C1 segment of cervical spinal cord (tissue), 14 donors: ENCODE results near the gene DHX38.
"Not testable (repeated sequence)": the region's sequence is repeated elsewhere in the genome, so short reads cannot be mapped to it uniquely, and the experiment has no call there.

ENCODE experiments used
- DNase-seq, 14 donors: peaks; one replicate each; lab custom pipeline; 2025; lab: John Stamatoyannopoulos, UW

The DHX38 gene

DNA sequence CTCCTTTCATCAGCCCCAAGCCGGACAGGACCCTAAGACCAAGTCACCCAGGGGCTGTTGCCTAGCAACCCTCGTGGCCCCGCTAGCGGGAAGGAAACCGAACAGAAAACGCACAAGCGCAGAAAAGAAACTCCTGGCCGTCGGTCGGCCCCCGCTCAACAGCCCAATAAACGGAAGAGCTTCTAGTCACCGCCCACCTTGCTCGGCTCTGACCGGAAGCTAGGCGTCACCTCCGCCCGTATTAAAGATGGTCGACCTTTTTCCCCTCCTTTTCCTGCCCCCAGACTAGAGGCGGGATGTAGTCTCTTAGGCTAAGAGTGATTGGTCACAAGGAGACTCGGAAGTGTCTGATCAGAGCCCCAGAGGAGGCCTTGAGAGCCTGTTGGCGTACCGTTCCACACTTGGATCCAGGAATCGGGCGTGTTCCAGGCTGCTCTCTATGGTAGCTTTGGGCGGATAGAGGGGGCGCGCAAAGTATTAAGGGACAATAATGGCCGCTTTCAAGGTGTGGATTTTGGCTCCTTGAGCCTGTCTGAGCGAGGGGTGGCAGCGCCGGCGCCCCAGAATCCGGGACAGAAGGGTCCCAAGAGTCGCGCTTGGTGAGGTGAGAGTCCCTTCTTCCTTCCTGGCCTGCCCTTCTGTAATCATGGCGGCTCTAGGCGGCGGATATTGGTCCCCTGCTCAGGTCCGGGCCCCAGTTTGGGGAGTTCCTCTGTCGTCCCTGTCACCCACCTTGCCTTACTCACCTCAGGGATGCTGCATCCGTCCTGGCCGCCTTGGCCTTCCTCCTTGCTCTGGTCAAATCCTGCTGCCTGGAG, at the start of gene DHX38, which contains the start of gene TXNL4B:
Gene DHX38, plus strand, starts transcription at position 400 of the 818 bp plus-strand sequence. CDS start 2,311 bp downstream, outside the sequence.
Gene TXNL4B, minus strand, starts transcription at position 173 of the 818 bp plus-strand sequence. CDS start 2,871 bp downstream, outside the sequence.
- DNase-seq = peak; percentile 77 to 100 (median 94)

DNA sequence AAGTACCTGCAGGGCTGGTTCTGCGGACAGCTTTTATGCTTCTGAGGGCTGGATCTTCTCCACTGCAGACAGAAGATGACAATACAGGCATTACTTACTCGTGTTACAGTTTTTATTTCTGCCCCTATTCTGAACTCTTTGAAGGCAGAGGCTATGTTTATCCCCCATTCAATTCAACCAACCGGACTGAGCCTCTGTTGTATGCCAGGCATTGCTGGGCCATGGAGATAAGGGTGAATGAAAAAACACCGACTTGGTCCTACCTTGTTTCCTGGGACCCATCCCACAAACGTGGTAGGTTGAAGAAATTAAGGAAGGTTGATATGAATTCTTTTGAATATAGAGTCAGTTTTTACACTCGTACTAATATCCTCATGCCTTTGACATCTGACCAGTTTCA, 49.4 kb upstream of the DHX38 start:
- no peak for DNase-seq

DNA sequence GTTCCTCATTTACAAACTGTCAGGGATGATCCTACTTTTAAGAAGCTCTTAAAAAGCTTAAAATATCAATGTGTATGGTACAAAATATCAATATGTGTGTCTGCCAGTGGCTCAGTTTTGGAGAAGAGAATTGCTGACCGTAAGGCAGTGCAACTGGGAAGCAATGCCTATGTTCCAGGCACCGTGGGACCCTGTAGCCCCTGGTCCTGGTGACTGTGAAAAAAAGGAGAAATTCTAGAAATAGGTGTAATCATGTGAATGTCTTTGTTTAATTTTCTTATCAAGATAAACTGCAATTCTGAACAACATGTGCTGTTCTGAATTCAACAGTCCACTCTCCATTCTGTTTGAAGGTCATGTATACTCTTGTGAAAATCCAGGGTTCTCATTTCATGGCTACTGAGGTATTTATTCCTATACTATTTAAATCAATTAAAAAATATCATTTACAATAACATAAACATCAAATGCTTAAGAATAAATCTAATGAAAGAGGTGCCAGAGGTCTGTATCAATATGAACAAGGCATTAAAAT, 48.8 kb upstream of the DHX38 start:
- no peak for DNase-seq

DNA sequence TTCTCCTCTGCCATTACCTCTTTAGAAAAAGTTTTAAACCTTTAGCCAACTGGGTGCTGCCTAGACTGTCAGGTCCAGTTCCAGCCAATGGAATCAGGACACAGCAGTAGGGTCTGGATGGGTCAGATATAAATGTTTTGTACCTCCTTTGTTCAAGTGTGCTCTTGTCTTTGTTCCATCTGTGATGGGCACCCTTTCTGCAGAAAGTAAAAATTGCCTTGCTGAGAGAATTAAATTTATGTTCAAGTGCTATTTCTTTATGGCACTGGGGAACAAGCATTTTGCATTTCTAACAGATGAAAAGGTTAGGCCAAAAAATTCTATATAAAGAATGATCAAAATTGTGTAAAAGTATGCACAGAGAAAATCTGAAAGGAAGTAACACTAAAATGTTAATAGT, 44.5 kb upstream of the DHX38 start:
- DNase-seq = no peak

DNA sequence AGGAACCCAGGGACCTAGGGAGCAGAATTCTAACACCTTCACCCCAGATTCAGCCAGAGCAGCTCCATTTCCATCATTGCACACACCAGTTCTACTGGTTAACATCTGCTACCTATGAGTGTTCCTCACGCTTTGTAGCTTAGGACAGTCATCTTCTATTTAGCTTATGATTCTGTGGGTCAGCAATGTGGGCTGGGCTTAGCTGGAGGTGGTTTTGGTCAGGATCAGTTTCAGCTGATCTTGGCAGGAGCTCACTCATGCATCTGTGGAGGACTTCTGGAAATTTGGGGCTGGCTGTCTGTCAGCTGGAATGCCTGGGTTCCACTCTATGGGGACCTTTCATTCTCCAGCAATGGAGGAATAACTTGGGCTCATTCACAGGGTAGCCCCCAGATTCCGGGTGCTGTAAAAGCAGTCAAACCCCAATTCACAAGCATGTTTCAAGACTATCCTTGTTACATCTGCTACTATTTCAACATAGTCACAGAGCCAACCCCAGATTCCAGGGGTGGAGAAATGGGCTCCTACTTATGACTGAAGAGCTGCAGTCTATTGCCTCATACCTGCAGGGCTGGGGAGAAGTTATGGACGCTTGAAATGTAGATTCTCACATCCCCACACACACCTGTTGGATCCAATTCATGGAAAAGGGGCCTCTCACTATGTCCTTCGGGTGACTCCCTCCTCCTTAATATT, 42.7 kb upstream of the DHX38 start:
- no peak for DNase-seq

DNA sequence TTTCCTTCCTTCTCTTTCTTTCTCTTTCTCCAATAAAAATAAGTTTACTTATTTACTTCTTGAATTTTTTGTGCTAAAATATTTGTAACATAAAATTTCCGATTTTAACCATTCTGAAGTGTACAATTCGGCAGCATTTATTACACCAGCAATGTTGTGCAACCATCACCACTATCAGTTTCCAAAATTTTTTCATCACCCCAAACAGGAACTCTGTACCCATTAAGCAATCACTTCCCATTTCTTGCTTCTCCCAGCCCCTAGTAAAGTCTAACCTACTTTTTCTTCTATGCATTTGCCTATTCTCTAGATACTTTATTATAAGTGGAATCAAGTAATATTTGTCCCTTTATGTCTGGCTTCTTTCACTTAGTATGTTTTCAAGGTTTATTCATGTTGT, 41.8 kb upstream of the DHX38 start:
- DNase-seq = no peak

DNA sequence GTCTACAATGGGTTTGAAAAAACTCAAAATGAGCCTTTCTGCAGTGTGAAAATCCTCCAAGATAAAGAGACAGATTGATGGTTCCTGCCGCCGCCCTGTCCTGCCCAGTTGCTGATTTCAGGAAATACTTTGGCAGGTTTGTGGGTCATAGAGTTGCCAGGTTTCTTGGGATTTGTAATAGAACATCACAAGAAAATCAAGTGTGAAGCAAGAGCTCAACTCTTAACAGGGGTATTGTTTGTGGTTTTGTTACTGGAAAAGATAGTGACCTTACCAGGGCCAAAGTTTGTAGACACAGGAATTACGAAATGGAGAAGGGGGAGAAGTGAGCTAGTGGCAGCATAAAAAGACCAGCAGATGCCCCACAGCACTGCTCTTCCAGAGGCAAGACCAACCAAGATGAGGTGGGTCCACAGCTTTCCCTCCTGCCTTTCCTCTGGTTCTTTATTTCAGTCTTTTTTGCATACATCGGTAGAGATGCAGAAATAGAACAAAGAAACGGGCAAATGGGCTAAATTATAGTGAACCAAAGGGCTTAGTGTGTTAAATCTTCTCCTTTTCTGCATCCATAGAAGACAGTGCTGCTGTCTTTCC, 39.3 kb upstream of the DHX38 start, which contains the start of gene HP:
Gene HP, plus strand, starts transcription at position 252 of the 594 bp plus-strand sequence. Its CDS starts 148 bp downstream, at position 400.
- DNase-seq = not testable (repeated sequence)

DNA sequence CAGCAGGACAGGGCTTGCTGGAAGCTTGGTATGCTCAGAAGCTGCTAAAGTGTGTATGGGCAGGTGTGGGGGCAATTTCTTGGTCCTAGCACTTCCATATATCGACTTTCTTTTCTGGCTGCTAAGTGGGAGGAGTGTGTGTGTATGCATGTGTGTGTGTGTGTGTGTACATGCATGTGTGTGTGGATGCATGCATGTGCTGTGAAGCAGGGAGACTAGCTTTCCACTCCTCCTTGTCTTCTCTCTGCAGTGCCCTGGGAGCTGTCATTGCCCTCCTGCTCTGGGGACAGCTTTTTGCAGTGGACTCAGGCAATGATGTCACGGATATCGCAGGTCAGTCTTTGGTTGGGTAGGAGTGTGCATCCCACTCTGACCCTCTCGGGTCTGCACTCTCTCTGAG, 37.7 kb upstream of the DHX38 start:
- DNase-seq = no peak

DNA sequence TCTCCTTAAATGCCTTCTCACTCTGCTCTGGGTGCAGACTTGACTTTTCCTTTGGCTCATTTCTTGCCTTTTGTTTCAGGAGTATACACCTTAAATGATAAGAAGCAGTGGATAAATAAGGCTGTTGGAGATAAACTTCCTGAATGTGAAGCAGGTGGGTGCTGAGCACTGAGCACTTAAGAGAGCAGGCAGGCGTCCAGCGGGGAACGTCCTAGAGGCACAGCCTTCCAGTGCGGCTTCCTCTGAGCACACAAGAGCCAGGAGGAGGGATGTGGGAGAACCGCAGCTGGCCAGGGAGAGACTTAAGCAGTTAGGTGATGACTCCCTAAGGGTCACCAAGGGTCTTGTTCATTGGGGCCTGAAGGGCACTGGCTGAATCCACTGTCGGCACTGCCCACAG, 36.3 kb upstream of the DHX38 start:
- not testable (repeated sequence) for DNase-seq

DNA sequence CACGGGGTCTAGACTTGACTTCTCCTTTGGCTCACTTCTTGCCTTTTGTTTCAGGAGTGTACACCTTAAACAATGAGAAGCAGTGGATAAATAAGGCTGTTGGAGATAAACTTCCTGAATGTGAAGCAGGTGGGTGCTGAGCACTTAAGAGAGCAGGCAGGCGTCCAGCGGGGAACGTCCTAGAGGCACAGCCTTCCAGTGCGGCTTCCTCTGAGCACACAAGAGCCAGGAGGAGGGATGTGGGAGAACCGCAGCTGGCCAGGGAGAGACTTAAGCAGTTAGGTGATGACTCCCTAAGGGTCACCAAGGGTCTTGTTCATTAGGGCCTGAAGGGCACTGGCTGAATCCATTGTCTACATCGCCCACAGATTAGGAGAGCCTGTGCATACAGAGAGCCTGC, 34.6 kb upstream of the DHX38 start:
- DNase-seq = not testable (repeated sequence)

DNA sequence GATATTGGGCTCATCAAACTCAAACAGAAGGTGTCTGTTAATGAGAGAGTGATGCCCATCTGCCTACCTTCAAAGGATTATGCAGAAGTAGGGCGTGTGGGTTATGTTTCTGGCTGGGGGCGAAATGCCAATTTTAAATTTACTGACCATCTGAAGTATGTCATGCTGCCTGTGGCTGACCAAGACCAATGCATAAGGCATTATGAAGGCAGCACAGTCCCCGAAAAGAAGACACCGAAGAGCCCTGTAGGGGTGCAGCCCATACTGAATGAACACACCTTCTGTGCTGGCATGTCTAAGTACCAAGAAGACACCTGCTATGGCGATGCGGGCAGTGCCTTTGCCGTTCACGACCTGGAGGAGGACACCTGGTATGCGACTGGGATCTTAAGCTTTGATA, 33.2 kb upstream of the DHX38 start:
- DNase-seq = no peak

DNA sequence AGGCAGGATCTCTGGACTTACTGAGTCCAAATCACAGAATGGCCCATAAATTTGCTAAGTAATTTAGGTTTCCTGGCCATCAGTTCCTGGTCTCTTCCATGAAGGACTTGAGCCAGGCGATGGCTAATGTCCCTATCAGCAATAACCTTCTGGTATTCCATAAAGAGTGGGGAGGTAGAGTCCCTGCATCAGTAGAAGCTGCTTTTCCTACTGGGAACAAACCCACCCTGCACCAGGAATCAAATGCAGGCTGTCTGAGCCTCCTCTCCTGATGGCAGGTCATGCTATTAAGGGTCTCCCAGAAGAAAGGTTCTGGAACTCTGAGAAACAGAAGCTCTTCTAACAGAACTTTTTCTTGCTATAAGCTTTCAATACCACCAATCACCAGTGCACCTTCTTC, 32.1 kb upstream of the DHX38 start:
- no peak for DNase-seq

DNA sequence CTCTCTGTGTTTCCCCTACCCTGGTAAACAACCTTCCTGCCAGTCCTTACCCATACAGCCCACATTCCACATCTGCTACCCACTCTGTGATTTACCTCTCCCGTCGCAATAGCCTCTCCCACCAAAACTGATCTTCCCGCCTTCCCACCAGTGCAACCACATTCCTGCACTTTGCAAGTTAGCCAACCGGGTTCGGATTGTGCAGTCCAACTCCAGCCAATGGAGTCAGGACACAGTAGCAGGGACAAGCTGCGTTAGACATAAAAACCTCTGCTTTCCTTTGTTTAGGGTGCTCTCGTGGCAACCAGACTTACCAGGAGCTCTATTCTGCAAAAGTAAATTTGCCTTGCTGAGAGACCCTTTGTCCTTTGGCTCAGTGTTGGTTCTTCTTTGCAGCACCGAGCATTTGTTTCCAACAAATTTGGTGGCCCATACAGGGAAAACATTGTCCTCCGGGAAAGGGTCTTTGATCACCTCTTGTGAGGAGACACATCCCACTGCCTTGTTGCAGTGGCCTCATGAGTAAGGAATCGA, 29.2 kb upstream of the DHX38 start:
- DNase-seq = no peak

DNA sequence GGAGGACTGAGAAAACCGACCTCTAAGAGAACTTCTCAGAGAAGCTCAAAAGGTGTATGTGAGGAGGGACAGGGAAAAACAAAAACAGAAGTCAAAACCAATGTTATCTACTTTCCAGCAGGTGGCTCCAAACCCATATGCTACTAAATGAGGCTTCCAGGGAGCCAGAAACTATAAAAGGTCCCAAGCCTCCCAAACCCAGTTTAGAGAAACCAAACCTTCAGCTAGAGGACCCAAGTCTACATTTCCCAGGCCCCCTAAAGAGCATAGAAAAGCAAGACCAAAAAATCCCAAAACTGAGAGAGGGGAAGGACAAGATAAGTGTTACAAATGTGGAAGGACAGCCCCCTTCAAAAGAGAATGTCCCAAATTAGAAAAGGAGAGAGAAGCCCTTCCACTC, 26.9 kb upstream of the DHX38 start:
- peak in 3 of 14 donors; percentile 3 to 33 (median 17) for DNase-seq

DNA sequence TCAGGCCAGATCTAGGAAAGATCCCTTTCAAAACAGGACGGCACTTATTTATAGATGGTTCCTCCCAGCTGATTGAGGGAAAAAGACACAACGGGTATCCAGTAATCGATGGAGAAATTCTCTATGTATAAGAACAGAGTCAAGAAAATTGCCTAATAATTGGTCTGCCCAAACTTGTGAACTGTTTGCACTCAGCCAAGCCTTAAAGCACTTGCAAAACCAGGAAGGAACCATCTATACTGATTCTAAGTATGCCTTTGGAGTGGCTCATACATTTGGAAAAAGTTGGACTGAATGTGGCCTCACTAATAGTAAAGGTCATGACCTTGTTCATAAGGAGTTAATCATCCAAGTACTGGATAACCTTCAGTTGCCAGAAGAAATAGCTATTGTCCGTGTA, 24.7 kb upstream of the DHX38 start:
- DNase-seq = no peak

DNA sequence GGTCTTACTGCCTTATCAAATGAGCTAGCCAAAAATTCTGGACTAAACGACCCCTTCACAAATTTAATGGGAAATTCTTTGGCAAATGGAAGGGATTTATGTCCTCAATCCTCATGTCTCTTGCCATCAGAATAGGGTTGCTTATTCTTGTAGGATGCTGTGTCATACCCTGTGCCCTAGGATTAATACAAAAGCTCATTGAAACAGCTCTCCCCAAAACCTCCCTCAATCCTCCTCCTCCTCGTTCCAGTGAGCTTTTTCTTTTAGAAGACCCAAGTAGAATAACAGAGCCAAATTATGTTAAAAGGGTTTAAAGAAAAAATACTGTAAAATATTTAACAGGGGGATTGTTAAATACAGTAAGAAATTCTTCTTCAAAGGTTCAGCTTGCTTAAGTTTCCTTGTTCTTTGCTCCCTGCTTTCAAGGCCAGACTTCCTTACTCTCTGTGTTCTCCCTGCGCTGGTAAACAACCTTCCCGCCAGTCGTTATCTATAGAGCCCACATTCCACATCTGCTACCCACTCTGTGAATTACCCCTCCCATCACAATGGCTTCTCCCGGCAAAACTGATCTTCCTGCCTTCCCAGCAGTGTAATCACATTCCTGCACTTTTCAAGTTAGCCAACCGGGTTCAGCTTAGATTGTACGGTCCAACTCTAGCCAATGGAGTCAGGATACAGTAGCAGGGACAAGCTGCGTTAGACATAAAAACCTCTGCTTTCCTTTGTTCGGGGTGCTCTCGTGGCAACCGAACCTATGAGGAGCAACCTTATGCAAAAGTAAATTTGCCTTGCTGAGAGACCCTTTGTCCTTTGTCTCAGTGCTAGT, 20.9 kb upstream of the DHX38 start:
- DNase-seq = peak in 6 of 14 donors; percentile 8 to 42 (median 16)

DNA sequence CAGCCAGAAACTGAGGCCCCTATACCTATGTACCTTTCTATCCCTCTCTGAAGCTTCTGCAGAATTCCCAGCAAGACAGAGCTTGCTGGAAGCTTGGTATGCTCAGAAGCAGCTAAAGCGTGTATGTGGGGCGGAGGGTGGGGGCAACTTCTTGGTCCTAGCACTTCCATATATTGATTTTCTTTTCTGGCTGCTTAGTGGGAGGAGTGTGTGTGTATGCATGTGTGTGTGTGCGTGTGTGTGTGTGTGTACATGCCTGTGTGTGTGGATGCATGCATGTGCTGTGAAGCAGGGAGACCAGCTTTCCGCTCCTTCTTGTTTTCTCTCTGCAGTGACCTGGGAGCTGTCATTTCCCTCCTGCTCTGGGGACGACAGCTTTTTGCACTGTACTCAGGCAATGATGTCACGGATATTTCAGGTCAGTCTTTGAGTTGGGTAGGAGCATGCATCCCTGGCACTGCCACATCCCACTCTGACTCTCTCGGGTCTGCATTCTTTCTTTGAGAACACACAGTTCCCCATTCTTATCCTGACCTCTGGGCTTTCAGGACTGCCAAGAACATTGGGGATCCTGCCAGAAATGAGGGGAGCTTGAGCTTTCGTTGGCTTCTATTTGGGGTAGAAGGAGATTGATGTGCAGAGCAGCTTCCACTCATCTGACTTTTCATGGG, 20.0 kb upstream of the DHX38 start:
- DNase-seq = peak in 12 of 14 donors; percentile 24 to 81 (median 45)

DNA sequence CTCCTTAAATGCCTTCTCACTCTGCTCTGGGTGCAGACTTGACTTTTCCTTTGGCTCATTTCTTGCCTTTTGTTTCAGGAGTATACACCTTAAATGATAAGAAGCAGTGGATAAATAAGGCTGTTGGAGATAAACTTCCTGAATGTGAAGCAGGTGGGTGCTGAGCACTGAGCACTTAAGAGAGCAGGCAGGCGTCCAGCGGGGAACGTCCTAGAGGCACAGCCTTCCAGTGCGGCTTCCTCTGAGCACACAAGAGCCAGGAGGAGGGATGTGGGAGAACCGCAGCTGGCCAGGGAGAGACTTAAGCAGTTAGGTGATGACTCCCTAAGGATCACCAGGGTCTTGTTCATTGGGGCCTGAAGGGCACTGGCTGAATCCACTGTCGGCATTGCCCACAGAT, 18.6 kb upstream of the DHX38 start:
- not testable (repeated sequence) for DNase-seq

DNA sequence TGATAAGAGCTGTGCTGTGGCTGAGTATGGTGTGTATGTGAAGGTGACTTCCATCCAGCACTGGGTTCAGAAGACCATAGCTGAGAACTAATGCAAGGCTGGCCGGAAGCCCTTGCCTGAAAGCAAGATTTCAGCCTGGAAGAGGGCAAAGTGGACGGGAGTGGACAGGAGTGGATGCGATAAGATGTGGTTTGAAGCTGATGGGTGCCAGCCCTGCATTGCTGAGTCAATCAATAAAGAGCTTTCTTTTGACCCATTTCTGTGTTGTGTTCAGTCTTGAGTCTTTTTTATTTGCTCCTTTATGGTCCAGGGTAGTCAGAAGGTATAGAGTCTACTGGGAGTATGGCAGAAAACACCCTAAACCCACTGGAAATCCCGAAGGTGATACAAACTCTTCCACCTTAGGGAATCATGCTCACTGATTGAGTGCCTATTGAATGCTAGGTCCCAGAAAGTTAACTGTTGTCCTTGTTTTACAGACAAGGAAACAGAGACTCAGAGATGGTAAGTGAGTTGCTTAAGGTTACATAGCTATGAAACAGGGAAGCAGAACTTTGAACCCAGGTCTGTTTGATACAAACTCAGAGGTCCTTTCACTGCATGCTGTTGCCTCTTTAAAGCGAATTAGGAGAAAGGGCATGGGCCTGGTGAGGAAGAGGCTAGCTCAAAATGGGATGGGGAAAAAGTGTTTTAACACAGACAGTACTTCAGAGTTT, 16.5 kb upstream of the DHX38 start:
- not testable (repeated sequence) for DNase-seq
